ENCODE measurements around the gene FBXL3. TPM values are rescaled to one million over a fixed set of nuclear protein-coding genes. Genes with fewer than 3 reads are reported as not detected.

The FBXL3 gene
- polyA plus RNA-seq, 1 donor (not counting 4 experiments of a cell fraction or from before 2014, with no cell fraction given), result 25.4 TPM

- no peaks in the 10 kb centered on the region for H3K9me3 ChIP-seq (ENCODE audit: control insufficient read depth, low read depth, low read length)
- peaks cover 12% of the 10 kb centered on the region for H3K4me1 ChIP-seq (ENCODE audit: control insufficient read depth, extremely low read depth, insufficient read depth, low read length)
- TF ChIP-seq CTCF (optimal IDR thresholded peaks at IDR 0.05 in 1 of 3, IDR thresholded peaks at IDR 0.05 in 1 of 3, conservative IDR thresholded peaks at IDR 0.05 in 1 of 3; ENCODE audit: extremely low read depth in 1 of 3, insufficient read depth in 2 of 3, low read length in 3 of 3) (no peak), EZH2 (IDR thresholded peaks at IDR 0.05; ENCODE audit: low read length) (no peak)
- H3K27ac ChIP-seq (ENCODE audit: control insufficient read depth, insufficient read depth, low read length), result no peak overlapping the region
- no peak overlapping the region for H3K9ac ChIP-seq (ENCODE audit: control insufficient read depth, extremely low read depth, insufficient read depth, low read length)
- no peaks in the 10 kb centered on the region for H3K79me2 ChIP-seq (ENCODE audit: control insufficient read depth, insufficient read depth, low read length)
- no peaks in the 10 kb centered on the region for H3K9me1 ChIP-seq (ENCODE audit: control insufficient read depth, extremely low read depth, insufficient read depth, low read length)
- peaks cover 12% of the 10 kb centered on the region for H3K27me3 ChIP-seq (ENCODE audit: control insufficient read depth, extremely low read depth, insufficient read depth, low read length)
- H3K36me3 ChIP-seq (ENCODE audit: control insufficient read depth in 2 of 2, extremely low read depth in 1 of 2, insufficient read depth in 2 of 2, low read length in 2 of 2), result no peaks in the 10 kb centered on the region
- dilution Hi-C loops (cut with MboI; ENCODE audit: extremely low pct_ligation_motif_present, low sequenced_read_pairs), result no loop called here
- no peak overlapping the region for H3K4me3 ChIP-seq (ENCODE audit: control insufficient read depth in 2 of 3, extremely low read depth in 1 of 3, insufficient read depth in 2 of 3, low read depth in 1 of 3, low read length in 3 of 3)
- DNase-seq (ENCODE audit: low read depth, low spot score) (no peak), FAIRE-seq (no peak)
- H4K20me1 ChIP-seq (ENCODE audit: control insufficient read depth, extremely low read depth, insufficient read depth, low read length), result no peaks in the 10 kb centered on the region
- no peak overlapping the region for H3K4me2 ChIP-seq (ENCODE audit: control insufficient read depth, extremely low read depth, insufficient read depth, low read depth, low read length)
- no peak overlapping the region for H2AFZ ChIP-seq (ENCODE audit: control insufficient read depth, low read length)
Observed at GRCh38 chr13:76976929-76977328, 50.0 kb downstream of the FBXL3 start.

GRCh38 chr13:76976490-76976889, 50.5 kb downstream of the FBXL3 start:
- H4K20me1 ChIP-seq (ENCODE audit: control insufficient read depth, extremely low read depth, insufficient read depth, low read length), result no peaks in the 10 kb centered on the region
- H3K27ac ChIP-seq (ENCODE audit: control insufficient read depth, insufficient read depth, low read length), result peak overlapping the region; percentile 57
- no peaks in the 10 kb centered on the region for H3K79me2 ChIP-seq (ENCODE audit: control insufficient read depth, insufficient read depth, low read length)
- peak overlapping the region; percentile 14 for H3K9ac ChIP-seq (ENCODE audit: control insufficient read depth, extremely low read depth, insufficient read depth, low read length)
- H3K36me3 ChIP-seq (ENCODE audit: control insufficient read depth in 2 of 2, extremely low read depth in 1 of 2, insufficient read depth in 2 of 2, low read length in 2 of 2), result no peaks in the 10 kb centered on the region
- DNase-seq (ENCODE audit: low read depth, low spot score) (no peak), FAIRE-seq (peak; percentile 91)
- dilution Hi-C loops (cut with MboI; ENCODE audit: extremely low pct_ligation_motif_present, low sequenced_read_pairs), result no loop called here
- peaks cover 12% of the 10 kb centered on the region for H3K27me3 ChIP-seq (ENCODE audit: control insufficient read depth, extremely low read depth, insufficient read depth, low read length)
- H2AFZ ChIP-seq (ENCODE audit: control insufficient read depth, low read length), result peak overlapping the region; percentile 57
- H3K4me1 ChIP-seq (ENCODE audit: control insufficient read depth, extremely low read depth, insufficient read depth, low read length), result peaks cover 12% of the 10 kb centered on the region
- no peaks in the 10 kb centered on the region for H3K9me1 ChIP-seq (ENCODE audit: control insufficient read depth, extremely low read depth, insufficient read depth, low read length)
- TF ChIP-seq CTCF (optimal IDR thresholded peaks at IDR 0.05 in 1 of 3, IDR thresholded peaks at IDR 0.05 in 1 of 3, conservative IDR thresholded peaks at IDR 0.05 in 1 of 3; ENCODE audit: extremely low read depth in 1 of 3, insufficient read depth in 2 of 3, low read length in 3 of 3), result no peak
- TF ChIP-seq EZH2 (IDR thresholded peaks at IDR 0.05; ENCODE audit: low read length), result no peak
- H3K4me3 ChIP-seq (ENCODE audit: control insufficient read depth in 2 of 3, extremely low read depth in 1 of 3, insufficient read depth in 2 of 3, low read depth in 1 of 3, low read length in 3 of 3), result peak overlapping the region in 1 of 3 experiments; percentile 6
- peak overlapping the region; percentile 90 for H3K4me2 ChIP-seq (ENCODE audit: control insufficient read depth, extremely low read depth, insufficient read depth, low read depth, low read length)
- H3K9me3 ChIP-seq (ENCODE audit: control insufficient read depth, low read depth, low read length), result no peaks in the 10 kb centered on the region
